Transverse colon (tissue), 4 donors: ENCODE results near the gene SLC25A47. TPM values are rescaled to one million over a fixed set of nuclear protein-coding genes. Genes with fewer than 3 reads are reported as not detected.

Experiments used
- DNase-seq: peaks from one replicate; pipeline ENCODE4 v3.0.0-alpha.2; 2019
- H3K27ac ChIP-seq, 4 donors: fragments of 200-600 bp; sonication (generic); 2 replicates each; pipeline ENCODE4 v1.5.1; 2016 to 2018; ENCODE audit warnings: inconsistent platforms in 4 of 4
- H3K27me3 ChIP-seq: fragments of 200-600 bp; sonication (generic); 2 replicates; pipeline ENCODE4 v1.5.1; 2017; ENCODE audit warnings: inconsistent platforms
- H3K36me3 ChIP-seq, 4 donors: fragments of 200-600 bp; sonication (generic); 2 replicates each; pipeline ENCODE4 v1.5.1; 2017 to 2019; ENCODE audit warnings: inconsistent platforms in 4 of 4
- H3K4me1 ChIP-seq, 4 donors: fragments of 200-600 bp; sonication (generic); 2 replicates each; pipeline ENCODE4 v1.5.1; 2017 to 2020; ENCODE audit warnings: inconsistent platforms in 4 of 4
- H3K4me3 ChIP-seq, 4 donors: fragments of 200-600 bp; sonication (generic); 1 replicate in 1 of 4; 2 replicates in 3 of 4; pipeline versions ENCODE4 v1.5.1 to v1.6.1; 2017 to 2019; ENCODE audit warnings: inconsistent platforms in 4 of 4
- H3K9me3 ChIP-seq, 2 donors: fragments of 200-600 bp; sonication (generic); 2 replicates each; pipeline ENCODE4 v1.5.1; 2017 to 2019; ENCODE audit warnings: inconsistent platforms in 2 of 2
- EP300 ChIP-seq: sonication (generic); formaldehyde crosslinking; IDR thresholded peaks from one replicate; pipeline ENCODE4 v1.6.1; 2017; ENCODE audit warnings: antibody characterized with exemption, low read depth
- POLR2A ChIP-seq: fragments of 450-650 bp; IDR thresholded peaks from one replicate; pipeline ENCODE4 v1.6.1; 2016; ENCODE audit warnings: antibody characterized with exemption, mild to moderate bottlenecking, moderate library complexity
- POLR2AphosphoS5 ChIP-seq, 3 donors: sonication (generic); formaldehyde crosslinking; IDR thresholded peaks; one replicate each; pipeline ENCODE4 v1.6.1; 2016; ENCODE audit warnings: antibody characterized with exemption in 3 of 3
- WGBS, 2 donors: methylation state at CpG; one replicate each; pipeline ENCODE4 v1.1.5; 2018; ENCODE audit warnings: low coverage in 1 of 2; 5-methylcytosine and 5-hydroxymethylcytosine counted together
- in situ Hi-C, 4 donors: fragments of 200-750 bp; cut with MboI; loops; one replicate each; pipeline versions ENCODE4 v1.15.0 to v1.15.1; 2017; ENCODE audit warnings: low sequenced_read_pairs in 3 of 4, low pct_ligation_motif_present in 1 of 4, low pct_unique_long_range_greater_than_20kb in 1 of 4
- intact Hi-C: fragments of 100-400 bp; cut with DNase I; formaldehyde crosslinking; loops from one replicate; pipeline ENCODE4 v1.15.1; 2023; ENCODE audit warnings: low total_unique reads
- total RNA-seq, 4 donors: library from RNA; depleted of rRNA; stranded (reverse); fragments of >200 nt; gene quantifications; one replicate each; pipeline ENCODE4 v1.1.0, GENCODE V29; 2016
- TF ChIP-seq, protein P1 (sequence below), 5 experiments: fragments of 200-600 bp in 3 of 5; fragments of 450-650 bp in 2 of 5; sonication (generic) in 3 of 5; IDR thresholded peaks; 1 replicate in 2 of 5; 2 replicates in 3 of 5; pipeline ENCODE4 v1.5.1; 2016 to 2017; ENCODE audit warnings: antibody characterized with exemption in 5 of 5, inconsistent platforms in 3 of 5, mild to moderate bottlenecking in 2 of 5, moderate library complexity in 1 of 5

The SLC25A47 gene
- total RNA-seq, 4 donors from 2014 or later = 0.27 to 0.32 TPM; not detected in 2

DNA sequence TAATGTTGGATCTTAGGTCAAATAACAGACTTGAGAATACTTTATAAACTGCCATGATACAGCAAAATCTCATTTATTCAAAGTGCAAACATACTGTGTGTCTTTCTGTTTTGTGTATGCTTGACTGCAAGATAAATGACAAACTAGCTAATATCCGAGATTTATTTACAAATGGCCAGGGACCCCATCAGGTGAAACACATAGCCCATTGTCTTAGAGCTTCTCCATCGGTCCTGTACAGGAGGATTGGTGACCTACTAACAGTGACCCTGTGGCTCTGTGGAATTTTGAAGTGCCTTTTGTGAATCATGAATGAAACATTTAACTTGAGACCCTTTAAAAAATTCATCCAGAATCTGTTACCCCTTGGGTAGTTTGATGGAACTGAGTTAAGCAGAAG, 44.0 kb upstream of the SLC25A47 start:
- peaks cover 0 to 6% (median 0%) of the 10 kb centered on the region in 4 donors for H3K36me3 ChIP-seq
- no peak overlapping the region for H3K4me3 ChIP-seq
- H3K27ac ChIP-seq = no peak overlapping the region
- WGBS, 2 donors = 88% methylated on average over 2 of the region's 2 CpGs; no CpG with 5 or more reads in 1 of the 2 donors
- no peaks in the 10 kb centered on the region for H3K9me3 ChIP-seq
- intact Hi-C loops (loop anchor here (5.0 kb wide), 1 partner anchor 33 kb away; no protein-coding TSS in a partner anchor), in situ Hi-C loops (no loop called here)
- no peak for DNase-seq
- TF ChIP-seq EP300 (no peak), POLR2A (no peak), POLR2AphosphoS5 (IDR thresholded peaks at IDR 0.05) (no peak)
- TF ChIP-seq, protein P1, sequence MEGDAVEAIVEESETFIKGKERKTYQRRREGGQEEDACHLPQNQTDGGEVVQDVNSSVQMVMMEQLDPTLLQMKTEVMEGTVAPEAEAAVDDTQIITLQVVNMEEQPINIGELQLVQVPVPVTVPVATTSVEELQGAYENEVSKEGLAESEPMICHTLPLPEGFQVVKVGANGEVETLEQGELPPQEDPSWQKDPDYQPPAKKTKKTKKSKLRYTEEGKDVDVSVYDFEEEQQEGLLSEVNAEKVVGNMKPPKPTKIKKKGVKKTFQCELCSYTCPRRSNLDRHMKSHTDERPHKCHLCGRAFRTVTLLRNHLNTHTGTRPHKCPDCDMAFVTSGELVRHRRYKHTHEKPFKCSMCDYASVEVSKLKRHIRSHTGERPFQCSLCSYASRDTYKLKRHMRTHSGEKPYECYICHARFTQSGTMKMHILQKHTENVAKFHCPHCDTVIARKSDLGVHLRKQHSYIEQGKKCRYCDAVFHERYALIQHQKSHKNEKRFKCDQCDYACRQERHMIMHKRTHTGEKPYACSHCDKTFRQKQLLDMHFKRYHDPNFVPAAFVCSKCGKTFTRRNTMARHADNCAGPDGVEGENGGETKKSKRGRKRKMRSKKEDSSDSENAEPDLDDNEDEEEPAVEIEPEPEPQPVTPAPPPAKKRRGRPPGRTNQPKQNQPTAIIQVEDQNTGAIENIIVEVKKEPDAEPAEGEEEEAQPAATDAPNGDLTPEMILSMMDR (IDR thresholded peaks at IDR 0.05) = no peak
- no peaks in the 10 kb centered on the region for H3K27me3 ChIP-seq
- peaks cover 0 to 20% (median 9%) of the 10 kb centered on the region in 4 donors for H3K4me1 ChIP-seq

- Histone ChIP-seq H3K9me3 (no peaks in the 10 kb centered on the region), H3K27ac (no peak overlapping the region), H3K27me3 (no peaks in the 10 kb centered on the region), H3K4me3 (no peak overlapping the region), H3K36me3 (peaks cover 0 to 6% (median 0%) of the 10 kb centered on the region in 4 donors), H3K4me1 (peaks cover 1 to 23% (median 10%) of the 10 kb centered on the region in 4 donors)
- 88 to 90% methylated on average over 3 to 7 of the region's 8 CpGs for WGBS, 2 donors
- in situ Hi-C loops (no loop called here), intact Hi-C loops (loop anchor here (5.0 kb wide), 1 partner anchor 33 kb away; no protein-coding TSS in a partner anchor)
- no peak for TF ChIP-seq EP300
- TF ChIP-seq, protein P1 (IDR thresholded peaks at IDR 0.05) = no peak
- TF ChIP-seq POLR2AphosphoS5 (IDR thresholded peaks at IDR 0.05) = no peak
- no peak for TF ChIP-seq POLR2A
- DNase-seq = no peak
These were observed 43.6 kb upstream of the SLC25A47 start for GRCh38 chr14:100279563-100279962.

DNA sequence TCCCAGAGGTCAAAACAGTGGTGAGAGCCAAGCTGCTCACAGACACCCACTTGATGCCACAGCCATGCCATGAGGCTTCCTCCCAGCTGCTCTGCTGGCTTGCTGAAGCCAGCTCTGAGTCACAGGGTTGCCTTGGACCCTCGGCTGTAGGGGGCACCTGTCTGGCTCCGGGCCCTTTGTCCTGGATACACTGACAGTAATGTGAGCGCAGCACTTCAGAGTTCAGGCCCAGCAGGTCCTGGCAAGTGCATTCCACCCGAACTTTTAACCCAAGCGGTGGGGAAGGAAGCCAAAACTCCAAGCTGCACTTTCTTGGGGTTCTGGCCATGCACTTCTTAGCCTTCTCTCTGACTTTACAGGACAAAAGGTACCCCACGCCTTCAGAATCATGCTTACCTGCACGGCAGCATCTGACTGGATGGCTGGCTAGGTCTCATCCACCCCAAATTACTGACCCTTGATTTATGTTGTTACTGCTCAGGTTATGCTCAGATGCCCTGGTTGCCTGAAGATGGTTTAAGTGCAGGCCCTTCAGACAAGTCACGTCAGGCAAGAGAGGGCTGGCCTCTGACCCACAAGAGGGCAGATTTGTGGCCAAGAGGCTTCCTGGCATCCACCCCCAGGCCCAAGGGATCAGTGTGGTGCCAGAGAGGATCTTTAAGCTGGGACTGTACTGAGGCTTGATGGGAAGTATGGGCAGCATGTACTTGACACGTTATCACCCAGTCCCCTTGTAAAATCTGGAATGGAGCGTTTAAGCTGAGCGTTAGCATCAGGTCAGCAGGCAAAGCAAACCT, 41.7 kb upstream of the SLC25A47 start:
- no peak for DNase-seq
- intact Hi-C loops = no loop called here

GRCh38 chr14:100282083-100282350, 41.1 kb upstream of the SLC25A47 start:
- Histone ChIP-seq H3K27ac (no peak overlapping the region), H3K27me3 (no peaks in the 10 kb centered on the region), H3K36me3 (peaks cover 0 to 3% (median 0%) of the 10 kb centered on the region in 4 donors), H3K9me3 (no peaks in the 10 kb centered on the region), H3K4me1 (peaks cover 0 to 28% (median 18%) of the 10 kb centered on the region in 4 donors), H3K4me3 (no peak overlapping the region)
- in situ Hi-C loops (no loop called here), intact Hi-C loops (no loop called here)
- TF ChIP-seq, protein P1 (IDR thresholded peaks at IDR 0.05) = no peak
- TF ChIP-seq POLR2A (no peak), POLR2AphosphoS5 (IDR thresholded peaks at IDR 0.05) (no peak), EP300 (no peak)
- 80 to 99% methylated on average over 1 to 7 of the region's 7 CpGs for WGBS, 2 donors
- no peak for DNase-seq

More for the DNA sequence above, 41.7 kb upstream of the SLC25A47 start:
- peaks cover 0 to 4% (median 0%) of the 10 kb centered on the region in 4 donors for H3K36me3 ChIP-seq
- in situ Hi-C loops = no loop called here
- no peaks in the 10 kb centered on the region for H3K27me3 ChIP-seq
- peaks cover 0 to 28% (median 18%) of the 10 kb centered on the region in 4 donors for H3K4me1 ChIP-seq
- WGBS, 2 donors = 80% methylated on average over 11 of the region's 11 CpGs; no CpG with 5 or more reads in 1 of the 2 donors
- no peaks in the 10 kb centered on the region for H3K9me3 ChIP-seq
- TF ChIP-seq EP300 (no peak), POLR2A (no peak), POLR2AphosphoS5 (IDR thresholded peaks at IDR 0.05) (no peak)
- TF ChIP-seq, protein P1 (IDR thresholded peaks at IDR 0.05) = no peak
- H3K27ac ChIP-seq = no peak overlapping the region
- H3K4me3 ChIP-seq = no peak overlapping the region
